ENCODE measurements around the gene TM4SF20.

TM4SF20 gene

DNA sequence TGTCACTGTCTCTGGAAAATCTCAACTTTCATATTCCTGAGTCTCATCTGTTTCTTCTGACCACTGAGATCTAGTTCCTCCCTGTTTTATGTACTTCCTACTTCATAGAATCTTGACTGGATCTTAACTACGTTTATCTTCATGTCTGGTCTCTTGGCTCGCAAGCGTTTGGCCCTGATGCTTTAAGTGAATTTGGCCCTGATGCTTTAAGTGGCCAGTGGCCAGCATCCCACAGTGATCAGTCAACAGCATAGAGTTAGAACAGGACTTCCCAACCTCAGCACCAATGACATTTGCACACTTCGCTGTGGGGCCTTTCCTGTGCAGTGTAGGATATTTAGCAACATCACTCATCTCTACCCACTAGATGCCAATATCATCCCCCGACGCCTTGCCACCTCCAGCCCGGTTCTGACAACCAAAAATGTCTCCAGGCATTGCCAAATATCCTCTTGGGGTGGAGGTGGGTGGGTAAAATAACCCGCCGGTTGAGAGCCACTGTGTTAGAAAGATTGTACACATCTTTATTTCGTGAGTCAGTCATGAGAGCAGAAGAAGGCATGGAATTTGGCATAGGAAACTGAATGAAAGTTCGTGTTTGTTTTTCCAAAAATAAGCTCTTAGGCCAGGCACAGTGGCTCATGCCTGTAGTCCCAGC lies 12.2 kb downstream of the TM4SF20 start:
- no peak for DNase-seq

DNA sequence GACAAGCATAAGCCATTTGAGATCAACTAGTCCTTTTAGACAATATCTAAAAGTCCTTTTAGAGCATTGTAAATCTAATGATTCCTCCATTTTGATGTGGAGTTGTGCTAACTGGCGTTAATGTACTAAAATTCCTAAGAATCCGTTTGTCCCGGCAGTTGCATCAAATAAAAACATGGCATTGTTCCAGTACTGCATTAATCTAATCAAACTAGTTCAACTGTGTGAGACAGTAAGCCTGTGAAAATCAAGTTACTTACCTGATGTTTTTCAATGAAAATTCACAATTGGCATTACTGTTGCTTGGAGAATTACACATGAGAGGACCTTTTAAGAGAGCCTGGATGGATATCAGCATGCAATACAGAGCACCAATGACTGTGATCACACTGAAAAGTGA lies 13.3 kb downstream of the TM4SF20 start:
- no peak for DNase-seq

DNA sequence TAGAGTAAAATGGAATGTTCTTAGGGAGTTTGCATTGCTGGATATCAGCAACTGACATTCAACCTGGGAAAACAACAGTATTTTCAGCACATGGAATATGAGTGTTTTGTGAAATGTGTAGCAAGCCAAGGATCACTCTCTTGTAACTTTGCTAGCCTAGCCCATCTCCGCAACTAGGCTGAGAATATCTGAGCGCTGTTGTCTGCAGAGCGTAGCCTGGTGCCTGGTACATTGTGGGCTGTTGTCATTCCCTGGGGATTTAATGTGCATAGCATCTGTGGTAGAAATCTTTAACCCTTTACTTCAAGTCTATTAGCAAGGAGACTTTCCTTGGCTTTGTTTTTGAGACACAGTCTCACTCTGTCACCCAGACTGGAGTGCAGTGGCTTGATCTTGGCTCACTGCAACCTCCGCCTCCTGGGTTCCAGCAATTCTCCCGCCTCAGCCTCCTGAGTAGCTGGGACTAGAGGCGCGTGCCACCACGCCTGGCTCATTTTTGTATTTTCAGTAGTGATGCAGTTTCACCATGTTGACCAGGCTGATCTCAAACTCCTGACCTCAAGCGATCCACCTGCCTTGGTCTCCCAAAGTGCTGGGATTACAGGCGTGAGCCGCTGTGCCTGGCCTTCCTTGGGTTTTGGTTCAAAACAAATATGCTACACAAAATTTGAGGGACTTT lies 14.4 kb downstream of the TM4SF20 start:
- peak; percentile 50 for DNase-seq

DNA sequence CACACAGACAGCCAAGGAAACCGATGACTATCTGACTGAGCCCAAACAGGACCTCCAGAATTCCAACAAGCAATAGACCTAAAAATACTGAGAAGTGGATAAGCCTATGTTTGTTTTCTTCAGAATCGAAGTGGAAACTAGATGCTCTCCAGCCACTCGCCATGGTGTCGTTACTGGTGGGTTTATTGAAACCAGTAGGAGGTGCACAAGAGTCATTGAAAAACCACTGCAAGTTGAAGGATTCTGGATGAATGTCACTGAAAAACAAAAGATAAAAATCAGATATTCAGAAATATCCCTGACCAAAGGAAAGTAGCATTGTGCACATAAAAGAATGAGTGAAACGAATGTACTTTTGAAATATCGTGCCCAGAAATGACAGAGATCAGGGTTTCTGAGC lies 15.3 kb downstream of the TM4SF20 start:
- DNase-seq, result no peak

DNA sequence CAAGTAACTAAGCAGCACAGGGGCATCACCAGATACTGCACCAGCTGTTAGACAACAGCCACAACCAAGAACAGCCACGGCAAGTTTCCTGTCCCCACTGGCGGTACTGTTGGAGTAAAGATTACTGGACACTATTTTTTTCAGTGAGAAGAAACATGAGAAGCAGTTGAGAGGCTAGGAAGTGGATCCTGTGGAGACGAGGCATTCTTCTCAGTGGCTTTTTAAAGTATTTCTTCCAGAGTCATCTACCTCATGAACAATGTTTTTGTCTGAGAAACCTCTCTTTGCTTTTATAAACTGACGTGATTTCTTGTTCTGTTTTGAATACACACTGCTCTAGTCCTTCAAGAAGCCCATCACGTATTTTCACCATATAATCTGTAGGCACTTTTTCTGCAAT lies 18.8 kb downstream of the TM4SF20 start:
- no peak for DNase-seq

DNA sequence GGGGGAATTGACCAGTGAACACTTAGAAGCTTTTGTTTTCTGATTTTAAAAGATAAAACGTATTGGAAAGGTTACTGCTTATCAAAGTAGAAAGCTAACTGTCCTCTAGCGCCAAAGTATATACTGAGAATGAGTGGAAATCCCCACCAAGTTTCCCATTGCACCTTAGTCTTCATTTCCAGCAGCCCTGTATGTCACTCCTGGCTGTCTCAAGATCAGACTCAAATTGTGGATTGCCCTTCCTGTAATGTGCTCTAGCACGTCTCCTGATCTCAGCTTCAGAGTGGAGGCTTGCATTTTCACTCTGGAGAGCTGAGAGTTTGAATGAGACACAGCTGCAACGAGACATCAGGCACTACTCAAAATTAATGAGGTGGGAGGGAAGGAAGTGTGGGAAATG lies 27.5 kb downstream of the TM4SF20 start:
- DNase-seq, result no peak

DNA sequence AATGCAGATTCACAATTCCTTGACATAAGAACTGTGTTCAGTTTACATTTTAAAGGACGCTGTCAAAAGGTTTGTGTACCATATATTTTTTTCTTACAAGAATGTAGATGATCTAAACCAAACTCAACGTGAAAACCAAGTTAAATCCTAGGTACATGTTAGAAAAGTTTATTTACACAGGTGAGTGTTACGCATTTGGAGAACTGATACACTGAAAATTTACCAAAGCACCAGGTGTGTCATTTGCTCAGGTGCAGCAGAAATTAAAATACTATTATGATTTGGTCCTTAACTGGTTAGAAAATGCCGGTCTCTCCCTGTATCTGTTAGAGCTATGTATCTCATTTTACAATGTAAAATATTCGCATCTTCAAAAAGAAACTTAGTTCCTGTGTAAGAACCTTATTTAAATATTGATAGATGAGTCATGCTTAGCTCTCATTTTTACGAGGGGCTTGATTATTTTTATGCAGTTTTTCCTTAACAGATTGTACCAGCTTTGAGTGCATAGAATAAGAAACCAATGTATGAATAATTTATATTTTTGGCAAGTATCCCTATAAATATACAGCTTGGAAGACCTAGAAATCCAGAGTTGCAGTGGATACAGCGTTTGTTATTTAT lies 29.0 kb downstream of the TM4SF20 start:
- no peak for DNase-seq

DNA sequence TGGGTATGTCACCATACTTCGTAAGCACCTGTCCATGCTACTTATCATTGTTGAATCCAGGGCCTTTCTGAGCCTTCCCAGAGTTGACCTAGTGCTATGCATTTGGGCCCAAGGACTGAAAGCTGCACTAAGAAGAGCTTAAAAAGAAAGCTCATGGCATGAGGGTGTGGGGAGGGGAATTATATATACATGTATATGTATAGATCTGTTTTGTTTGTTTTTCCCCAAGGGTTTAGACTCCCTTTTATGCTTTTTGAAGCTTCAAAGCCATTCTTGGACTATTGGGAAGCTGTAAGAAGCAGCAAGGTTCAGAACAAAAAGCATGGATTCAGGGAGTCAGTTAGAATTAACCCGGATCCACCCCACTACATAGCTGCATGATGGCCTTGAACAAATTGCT lies 30.8 kb downstream of the TM4SF20 start:
- no peak for DNase-seq

DNA sequence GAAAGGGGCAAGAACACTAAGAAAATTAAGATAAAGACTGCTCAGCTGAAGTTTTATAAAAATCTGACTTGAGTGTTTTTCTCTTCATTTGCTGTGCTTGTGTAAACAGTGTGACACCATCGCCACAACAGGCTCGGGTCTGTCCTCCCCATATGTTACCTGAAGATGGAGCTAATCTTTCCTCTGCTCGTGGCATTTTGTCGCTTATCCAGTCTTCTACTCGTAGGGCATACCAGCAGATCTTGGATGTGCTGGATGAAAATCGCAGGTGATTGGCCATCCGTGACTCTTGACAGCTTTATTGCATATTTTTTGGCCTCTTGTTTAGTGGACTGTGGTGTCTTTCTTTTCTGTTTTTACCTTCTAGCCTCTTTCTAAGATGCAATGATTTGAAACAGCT lies 32.0 kb downstream of the TM4SF20 start:
- DNase-seq, result no peak

DNA sequence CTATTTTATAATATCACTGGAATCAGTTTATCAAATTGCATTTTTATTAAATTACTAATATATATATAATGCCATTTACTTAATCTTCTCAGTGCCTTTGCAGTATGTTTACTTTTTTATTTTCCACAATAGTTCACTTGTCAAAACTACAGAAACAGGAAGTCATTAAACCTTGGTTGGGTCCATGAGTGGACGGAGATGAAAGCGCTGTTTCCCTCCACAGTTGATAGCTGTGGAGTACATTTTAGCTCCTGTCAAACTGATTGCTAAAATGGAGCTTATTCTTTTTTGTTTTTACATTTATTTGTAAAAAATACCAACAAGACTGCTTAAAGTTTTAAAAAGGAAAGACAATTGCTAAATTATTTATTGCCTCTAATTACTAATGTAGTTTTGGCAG lies 34.9 kb downstream of the TM4SF20 start:
- no peak for DNase-seq

DNA sequence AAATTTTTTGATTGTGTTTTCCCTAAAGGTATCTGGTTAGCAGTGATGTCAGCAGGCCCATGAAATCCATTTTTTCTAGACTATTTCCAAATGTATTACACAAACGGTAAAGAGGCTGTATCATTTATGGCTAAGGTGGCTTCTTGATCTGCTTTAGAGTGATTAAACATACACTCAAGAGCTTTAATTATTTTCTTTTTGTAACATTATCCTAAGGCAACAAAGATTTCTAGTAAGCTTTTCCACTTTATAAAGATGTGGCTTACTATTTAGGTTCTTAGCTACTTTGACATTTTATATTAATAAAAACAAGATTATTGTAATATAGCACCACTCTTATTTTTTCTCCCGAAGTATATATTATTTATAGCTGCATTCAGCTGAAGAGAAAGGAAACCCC lies 37.6 kb downstream of the TM4SF20 start:
- no peak for DNase-seq

DNA sequence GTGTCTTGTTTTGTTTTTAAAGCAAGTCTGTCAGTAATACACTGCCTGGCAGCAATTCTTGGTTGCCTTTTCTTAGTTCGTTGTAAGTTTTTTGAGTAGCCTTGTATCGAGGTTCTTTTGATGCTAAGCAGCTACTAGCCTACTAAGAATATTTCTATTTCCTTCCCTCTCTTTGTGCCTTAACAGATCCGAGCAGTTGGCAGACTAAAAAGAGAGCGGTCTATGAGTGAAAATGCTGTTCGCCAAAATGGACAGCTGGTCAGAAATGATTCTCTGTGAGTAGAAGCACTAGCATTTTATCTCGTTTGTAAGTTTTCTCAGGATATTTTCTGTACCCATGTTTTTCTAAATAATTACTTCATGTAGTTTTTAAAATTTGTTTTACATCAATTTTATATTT lies 39.0 kb downstream of the TM4SF20 start:
- DNase-seq, result no peak

DNA sequence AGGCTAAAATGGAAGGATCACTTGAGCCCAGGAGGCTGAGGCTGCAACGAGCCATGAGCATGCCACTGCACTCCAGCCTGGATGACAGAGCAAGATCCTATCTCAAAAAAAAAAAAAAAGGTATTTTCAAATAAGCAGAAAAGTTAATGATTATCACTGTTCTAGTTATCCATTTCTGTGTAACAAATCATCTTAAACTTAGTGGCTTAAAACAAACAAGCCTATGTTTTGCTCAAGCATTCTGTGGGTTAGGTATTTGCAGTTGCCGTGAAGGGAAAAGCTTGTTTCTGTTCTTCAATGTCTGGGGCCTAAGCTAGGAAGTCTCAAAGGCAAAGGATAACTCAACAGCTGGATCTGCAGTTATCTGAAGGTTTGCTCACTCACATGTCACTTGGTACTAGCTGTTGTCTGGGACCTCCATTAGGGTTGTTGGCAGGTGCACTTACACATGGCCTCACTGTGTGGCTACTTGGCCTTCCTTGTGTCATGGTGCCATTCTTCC lies 40.0 kb downstream of the TM4SF20 start:
- DNase-seq, result no peak

DNA sequence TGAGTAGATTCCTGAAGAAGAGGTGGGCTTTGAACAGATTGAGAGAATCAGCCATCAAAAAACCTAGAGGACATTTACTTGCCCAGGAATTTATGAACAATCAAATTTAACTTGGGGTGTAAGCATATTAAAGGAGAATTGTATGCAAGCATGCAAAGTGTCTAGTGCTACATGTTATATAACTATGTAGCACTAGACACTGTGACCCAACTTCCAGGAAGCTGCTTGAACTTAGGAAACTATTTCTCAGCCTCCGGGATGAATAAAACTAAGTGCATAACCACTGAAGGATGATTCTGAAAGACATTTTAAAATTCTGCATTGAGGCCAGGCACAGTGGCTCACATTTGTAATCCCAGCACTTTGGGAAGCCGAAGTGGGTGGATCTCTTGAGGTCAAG lies 41.7 kb downstream of the TM4SF20 start:
- DNase-seq, result no peak

DNA sequence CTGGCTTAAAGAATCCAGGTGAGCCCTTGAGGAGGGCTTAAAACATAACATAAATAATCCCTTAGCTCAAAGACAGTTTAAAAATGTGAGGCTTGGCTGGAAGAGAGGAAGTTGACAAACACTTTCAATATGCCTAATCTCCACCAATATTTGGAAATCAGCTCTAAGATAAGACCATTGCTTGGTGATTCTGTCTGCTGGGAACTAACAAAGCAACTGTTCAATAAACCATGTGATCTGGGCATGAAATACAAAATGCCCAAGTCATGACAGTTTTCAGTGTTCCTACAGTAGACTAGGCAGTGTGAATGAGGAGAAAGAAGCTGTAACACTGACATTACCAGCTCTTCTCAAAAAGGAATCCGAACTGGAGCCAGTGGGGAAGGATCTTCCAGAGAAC lies 43.4 kb downstream of the TM4SF20 start:
- no peak for DNase-seq

DNA sequence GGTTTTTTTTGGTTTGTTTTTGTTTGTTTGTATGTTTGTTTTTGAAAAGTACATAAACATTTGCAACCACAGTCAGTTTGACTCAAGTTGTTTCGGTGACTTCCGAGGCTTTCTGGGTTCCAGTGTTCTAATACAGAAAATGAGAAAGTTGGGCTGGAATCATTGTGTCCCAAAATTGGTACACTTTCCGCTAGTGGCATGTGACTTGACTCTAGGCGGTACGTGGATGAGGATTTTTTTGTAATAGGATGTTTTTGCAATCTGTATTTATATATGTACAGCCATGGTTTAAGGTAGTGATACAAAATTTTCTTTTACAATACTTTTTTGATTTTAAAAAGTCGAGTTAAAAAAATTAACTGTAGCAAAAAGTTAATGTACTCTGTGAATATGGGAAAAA lies 52.3 kb downstream of the TM4SF20 start:
- no peak for DNase-seq

DNA sequence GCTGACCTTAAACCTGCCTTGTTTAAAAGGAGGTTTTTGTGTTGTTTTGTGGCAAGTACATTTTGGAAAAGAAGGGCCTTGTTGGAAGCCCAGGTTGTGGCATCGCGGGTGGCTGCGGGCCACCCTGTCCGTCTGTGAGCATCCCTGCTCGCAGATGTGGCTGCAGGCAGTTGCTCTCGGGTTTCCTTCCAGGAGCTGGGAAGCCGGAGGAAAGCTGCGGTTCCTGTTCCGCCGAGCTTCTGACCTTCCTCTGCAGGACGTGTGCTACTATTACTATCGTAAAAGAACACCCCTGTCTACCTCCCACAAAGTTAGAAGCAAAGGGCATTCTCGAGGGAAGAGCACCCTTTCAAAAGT lies 53.3 kb downstream of the TM4SF20 start:
- peak; percentile 16 for DNase-seq

DNA sequence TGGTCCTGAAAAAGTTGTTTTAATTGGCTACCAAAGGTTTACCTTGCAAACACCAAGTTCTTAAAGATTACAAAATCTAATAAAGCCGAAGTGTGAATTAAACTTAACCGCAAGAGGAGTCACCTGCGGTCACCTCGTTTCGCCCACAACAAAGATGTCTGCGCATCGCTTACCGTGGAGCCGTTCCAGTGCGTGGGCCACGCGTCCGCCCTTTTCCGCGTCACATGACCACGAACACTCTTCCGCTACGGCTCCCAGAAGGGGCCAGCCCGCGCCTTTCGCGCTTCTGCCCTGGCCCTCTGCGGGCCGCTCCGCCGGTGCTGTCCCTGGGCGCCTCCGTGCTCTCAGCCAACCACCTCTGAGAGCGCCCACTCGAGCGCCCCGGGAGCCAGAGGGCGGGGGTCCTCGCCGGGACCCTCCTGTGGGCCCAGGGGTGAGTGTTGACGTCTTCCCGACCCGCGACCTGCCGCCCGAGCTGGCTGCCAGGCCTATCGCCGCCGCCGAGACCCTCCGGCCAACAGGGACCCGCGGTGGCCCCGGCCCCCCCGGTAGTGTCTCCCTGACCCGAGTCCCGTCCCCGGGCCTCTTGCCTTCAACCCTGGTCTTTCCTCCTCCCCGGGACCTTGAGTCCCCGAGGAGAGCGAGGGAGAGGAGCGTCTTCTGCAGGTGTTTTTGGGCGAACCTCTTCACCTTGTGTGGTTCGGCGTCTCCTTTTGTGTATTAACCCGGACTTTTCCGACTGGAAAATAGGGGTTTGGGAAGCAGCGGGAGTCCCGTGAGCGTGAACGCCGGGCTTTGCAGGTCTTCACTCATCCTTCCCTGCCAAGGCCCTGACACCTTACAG lies 53.9 kb downstream of the TM4SF20 start, which contains the start of gene MFF:
MFF (plus strand) TSS at position 257 of the 844 bp plus-strand sequence. CDS start 5,415 bp downstream, outside the sequence.
- peak; percentile 81 for DNase-seq

DNA sequence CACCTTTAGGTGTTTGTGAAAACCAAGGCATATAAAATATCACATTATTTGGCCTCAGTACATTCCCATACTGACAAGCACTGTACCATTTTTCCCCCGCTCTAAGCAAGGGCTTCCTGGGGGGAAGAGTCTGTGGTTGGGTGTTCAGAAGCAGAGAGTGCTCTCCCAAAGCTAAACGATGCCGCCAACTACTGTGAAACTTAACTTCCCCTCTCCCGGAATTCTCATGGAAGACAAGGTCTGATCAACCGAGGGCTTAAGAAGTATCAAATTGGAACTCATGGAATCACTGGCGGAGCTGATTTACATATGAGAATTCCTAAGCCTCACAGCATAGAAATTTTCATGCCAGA lies 54.5 kb downstream of the TM4SF20 start:
- peak; percentile 51 for DNase-seq

DNA sequence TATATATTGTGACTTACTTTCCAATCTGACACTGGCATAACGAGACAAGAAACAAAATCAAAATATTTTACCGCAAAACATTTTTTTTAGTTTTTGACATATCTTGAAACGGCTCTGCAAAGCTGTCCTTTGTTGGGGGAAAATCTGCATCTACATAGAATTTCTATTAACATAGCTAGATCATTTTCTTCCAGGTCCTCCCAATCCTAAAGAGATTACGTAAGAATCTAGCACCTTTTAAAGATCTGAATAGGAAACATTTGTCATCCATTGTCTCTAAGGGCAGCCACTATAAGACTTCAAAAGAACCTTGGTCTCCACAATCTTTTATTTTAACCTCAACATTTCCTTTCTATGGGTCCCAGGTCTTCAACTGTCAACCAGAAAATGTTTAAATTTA lies 55.3 kb downstream of the TM4SF20 start:
- no peak for DNase-seq

DNA sequence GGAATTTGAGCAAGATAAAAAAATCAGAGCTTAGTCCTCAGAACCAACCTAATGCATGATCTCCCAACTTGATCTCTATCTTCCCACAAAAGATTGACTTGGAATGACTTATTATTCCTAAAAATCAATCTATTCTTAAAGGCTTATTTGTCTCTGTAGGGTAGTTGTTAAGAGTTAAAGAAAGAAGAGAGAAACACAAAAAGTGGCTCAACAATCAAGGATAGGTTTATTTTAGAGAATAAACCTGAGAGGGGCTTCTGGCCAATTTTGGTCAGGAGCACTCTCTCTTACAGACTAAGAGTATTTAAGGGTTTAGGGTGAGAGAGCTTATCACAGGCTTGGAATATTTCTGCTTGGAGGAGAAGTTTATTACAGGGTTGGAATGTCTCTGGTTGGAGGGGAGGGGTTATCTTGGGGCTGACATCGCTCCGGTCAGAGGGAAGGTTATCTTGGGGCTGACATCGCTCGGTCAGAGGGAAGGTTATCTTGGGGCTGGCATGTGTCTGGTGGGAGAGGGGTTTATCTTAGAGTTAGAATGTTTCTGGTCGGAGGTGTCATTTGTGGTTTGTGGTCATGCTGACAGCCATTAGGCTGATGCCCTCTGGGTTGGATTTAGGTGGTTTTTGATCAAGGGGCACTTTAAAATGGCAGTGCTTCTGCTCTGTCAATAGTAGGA lies 56.4 kb downstream of the TM4SF20 start:
- DNase-seq, result no peak

DNA sequence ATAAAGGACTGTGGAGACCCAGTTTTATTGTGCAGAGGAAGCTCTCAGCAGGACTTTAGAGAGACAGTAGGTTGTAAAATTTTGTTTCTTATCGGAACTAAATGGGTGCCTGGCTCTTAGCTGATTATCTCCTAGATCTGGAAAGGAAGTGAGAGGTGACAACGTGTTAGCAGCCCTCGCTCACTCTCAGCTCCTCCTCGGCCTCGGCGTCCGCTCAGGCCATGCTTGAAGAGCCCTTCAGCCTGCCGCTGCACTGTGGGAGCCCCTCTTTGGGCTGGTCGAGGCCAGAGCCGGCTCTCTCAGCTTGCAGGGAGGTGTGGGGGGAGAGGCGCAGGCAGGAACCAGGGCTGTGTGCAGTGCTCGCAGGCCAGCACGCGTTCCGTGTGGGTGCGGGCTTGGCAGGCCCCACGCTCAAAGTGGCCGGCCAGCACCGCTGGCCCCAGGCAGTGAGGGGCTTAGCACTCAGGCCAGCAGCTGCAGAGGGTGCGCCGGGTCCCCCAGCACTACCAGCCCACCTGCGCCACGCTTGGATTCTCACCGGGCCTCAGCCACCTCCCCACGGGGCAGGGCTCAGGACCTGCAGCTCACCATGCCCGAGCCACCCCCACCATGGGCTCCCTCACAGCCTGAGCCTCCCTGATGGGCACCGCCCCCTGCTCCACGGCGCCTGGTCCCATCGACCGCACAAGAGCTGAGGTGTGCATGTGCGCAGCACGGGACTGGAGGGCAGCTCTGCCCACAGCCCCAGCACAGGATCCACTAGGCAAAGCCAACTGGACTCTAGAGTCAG lies 58.6 kb downstream of the TM4SF20 start:
- DNase-seq, result no peak

Measured in NCI-H2171 treated with DMSO at 0.1 percent for 48 hours (cell line).